ENCODE data around the gene ATF5.
A peak's percentile ranks its signal among the peaks of the same experiment; 100 is the strongest.
"Not testable (repeated sequence)": the region's sequence is repeated elsewhere in the genome, so short reads cannot be mapped to it uniquely, and the experiment has no call there.

ATF5 gene

GRCh38 chr19:49956115-49956495 lies 27.1 kb downstream of the ATF5 start:
- Mint-ChIP-seq H3K4me3 (no peak overlapping the region), H3K27ac (no peak overlapping the region), H3K4me1 (ENCODE audit: low read depth) (no peaks in the 10 kb centered on the region), H3K27me3 (peaks cover 24% of the 10 kb centered on the region), H3K9me3 (no peaks in the 10 kb centered on the region), H3K36me3 (ENCODE audit: low read depth) (no peaks in the 10 kb centered on the region)
- no peak for DNase-seq

GRCh38 chr19:49957262-49957915 lies 28.4 kb downstream of the ATF5 start:
- peaks cover 21% of the 10 kb centered on the region for H3K27me3 Mint-ChIP-seq
- H3K4me1 Mint-ChIP-seq (ENCODE audit: low read depth), result no peaks in the 10 kb centered on the region
- no peaks in the 10 kb centered on the region for H3K9me3 Mint-ChIP-seq
- no peaks in the 10 kb centered on the region for H3K36me3 Mint-ChIP-seq (ENCODE audit: low read depth)
- no peak overlapping the region for H3K4me3 Mint-ChIP-seq
- no peak for DNase-seq
- H3K27ac Mint-ChIP-seq, result no peak overlapping the region

- H3K27me3 Mint-ChIP-seq, result peaks cover 21% of the 10 kb centered on the region
- not testable (repeated sequence) for H3K4me3 Mint-ChIP-seq; DNase-seq; H3K36me3 Mint-ChIP-seq (ENCODE audit: low read depth); H3K4me1 Mint-ChIP-seq (ENCODE audit: low read depth); H3K9me3 Mint-ChIP-seq; H3K27ac Mint-ChIP-seq
Measured at GRCh38 chr19:49958144-49958543, 29.1 kb downstream of the ATF5 start.

- H3K27me3 Mint-ChIP-seq, result peaks cover 16% of the 10 kb centered on the region
- not testable (repeated sequence) for H3K36me3 Mint-ChIP-seq (ENCODE audit: low read depth); DNase-seq; H3K27ac Mint-ChIP-seq; H3K4me1 Mint-ChIP-seq (ENCODE audit: low read depth); H3K4me3 Mint-ChIP-seq; H3K9me3 Mint-ChIP-seq
Measured at GRCh38 chr19:49958596-49958995, 29.6 kb downstream of the ATF5 start.

GRCh38 chr19:49959892-49960291 lies 30.9 kb downstream of the ATF5 start:
- not testable (repeated sequence) for H3K27me3 Mint-ChIP-seq; H3K27ac Mint-ChIP-seq; H3K36me3 Mint-ChIP-seq (ENCODE audit: low read depth); H3K9me3 Mint-ChIP-seq; H3K4me3 Mint-ChIP-seq; H3K4me1 Mint-ChIP-seq (ENCODE audit: low read depth); DNase-seq

DNA sequence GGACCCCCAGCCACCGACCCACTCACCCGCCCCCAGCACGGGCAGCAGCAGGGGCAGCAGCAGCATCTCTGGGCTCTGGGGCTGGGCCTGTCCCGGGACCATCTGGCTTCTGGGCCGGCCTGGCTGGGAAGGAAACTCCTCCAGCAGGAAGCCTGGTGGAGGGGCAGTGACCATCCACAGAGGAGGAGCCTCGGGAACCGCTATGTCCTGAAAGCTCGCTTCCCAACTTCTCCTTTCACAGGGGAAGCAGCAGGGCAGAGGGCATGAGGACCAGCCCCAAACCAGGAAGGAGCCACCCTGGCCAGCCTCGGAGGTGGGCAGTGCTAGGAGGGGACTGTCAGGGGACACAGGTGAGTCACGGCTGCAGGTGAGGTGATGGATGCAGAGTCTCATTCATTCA lies 32.0 kb downstream of the ATF5 start, which contains the start of gene SIGLEC11:
TSS of gene SIGLEC11 (minus strand) at position 193 of the 400 bp plus-strand sequence. CDS start at position 102, 91 bp downstream.
- not testable (repeated sequence) for H3K27ac Mint-ChIP-seq; H3K36me3 Mint-ChIP-seq (ENCODE audit: low read depth); DNase-seq; H3K4me3 Mint-ChIP-seq; H3K9me3 Mint-ChIP-seq; H3K4me1 Mint-ChIP-seq (ENCODE audit: low read depth)
- peaks cover 13% of the 10 kb centered on the region for H3K27me3 Mint-ChIP-seq

DNA sequence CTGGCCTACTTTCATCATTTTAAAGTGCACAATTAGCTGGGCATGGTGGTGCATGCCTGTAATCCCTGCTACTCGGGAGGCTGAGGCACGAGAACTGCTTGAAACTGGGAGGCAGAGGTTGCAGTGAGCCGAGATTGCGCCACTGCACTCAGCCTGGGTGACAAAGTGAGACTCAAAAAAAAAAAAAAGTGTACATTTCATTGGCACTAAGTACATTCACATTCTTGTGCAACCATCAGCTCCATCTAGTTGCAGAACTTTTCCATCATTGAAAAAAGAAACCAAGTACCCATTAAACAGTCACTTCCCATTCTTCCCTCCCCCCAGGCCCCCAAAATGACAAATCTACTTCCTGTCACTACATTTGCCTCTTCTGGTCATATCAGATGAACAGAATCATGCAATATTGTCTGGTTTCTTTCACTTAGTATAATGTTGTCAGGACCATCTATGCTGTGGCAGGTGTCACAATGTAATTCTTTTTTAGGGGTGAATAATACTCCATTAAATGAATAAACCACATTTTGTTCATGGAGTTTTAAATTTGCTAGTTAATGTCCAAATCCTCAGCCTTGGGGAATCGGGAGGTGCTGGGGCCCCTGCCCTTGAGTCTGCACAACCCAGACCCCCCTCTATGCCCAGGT lies 39.4 kb downstream of the ATF5 start:
- Mint-ChIP-seq H3K4me3 (no peak overlapping the region), H3K36me3 (ENCODE audit: low read depth) (no peaks in the 10 kb centered on the region), H3K4me1 (ENCODE audit: low read depth) (no peaks in the 10 kb centered on the region), H3K27ac (no peak overlapping the region), H3K9me3 (no peaks in the 10 kb centered on the region), H3K27me3 (peaks cover 20% of the 10 kb centered on the region)
- no peak for DNase-seq

DNA sequence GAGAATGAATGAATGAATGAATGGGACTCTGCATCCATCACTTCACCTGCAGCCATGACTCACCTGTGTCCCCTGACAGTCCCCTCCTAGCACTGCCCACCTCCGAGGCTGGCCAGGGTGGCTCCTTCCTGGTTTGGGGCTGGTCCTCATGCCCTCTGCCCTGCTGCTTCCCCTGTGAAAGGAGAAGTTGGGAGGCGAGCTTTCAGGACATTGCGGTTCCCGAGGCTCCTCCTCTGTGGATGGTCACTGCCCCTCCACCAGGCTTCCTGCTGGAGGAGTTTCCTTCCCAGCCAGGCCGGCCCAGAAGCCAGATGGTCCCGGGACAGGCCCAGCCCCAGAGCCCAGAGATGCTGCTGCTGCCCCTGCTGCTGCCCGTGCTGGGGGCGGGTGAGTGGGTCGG lies 40.4 kb downstream of the ATF5 start:
- not testable (repeated sequence) for H3K36me3 Mint-ChIP-seq (ENCODE audit: low read depth); H3K27ac Mint-ChIP-seq; DNase-seq; H3K4me1 Mint-ChIP-seq (ENCODE audit: low read depth); H3K9me3 Mint-ChIP-seq; H3K4me3 Mint-ChIP-seq
- H3K27me3 Mint-ChIP-seq, result peaks cover 20% of the 10 kb centered on the region

GRCh38 chr19:49971991-49972411 lies 43.0 kb downstream of the ATF5 start:
- no peaks in the 10 kb centered on the region for H3K4me1 Mint-ChIP-seq (ENCODE audit: low read depth)
- no peak for DNase-seq
- no peak overlapping the region for H3K27ac Mint-ChIP-seq
- H3K27me3 Mint-ChIP-seq, result peaks cover 13% of the 10 kb centered on the region
- H3K36me3 Mint-ChIP-seq (ENCODE audit: low read depth), result peaks cover 21% of the 10 kb centered on the region
- no peak overlapping the region for H3K4me3 Mint-ChIP-seq
- no peaks in the 10 kb centered on the region for H3K9me3 Mint-ChIP-seq

- no peak overlapping the region for H3K4me3 Mint-ChIP-seq
- H3K9me3 Mint-ChIP-seq, result no peaks in the 10 kb centered on the region
- peaks cover 29% of the 10 kb centered on the region for H3K36me3 Mint-ChIP-seq (ENCODE audit: low read depth)
- H3K27me3 Mint-ChIP-seq, result peaks cover 11% of the 10 kb centered on the region
- H3K4me1 Mint-ChIP-seq (ENCODE audit: low read depth), result no peaks in the 10 kb centered on the region
- no peak for DNase-seq
- H3K27ac Mint-ChIP-seq, result no peak overlapping the region
Measured at GRCh38 chr19:49972841-49973240, 43.8 kb downstream of the ATF5 start.

GRCh38 chr19:49973987-49974386 lies 45.0 kb downstream of the ATF5 start:
- Mint-ChIP-seq H3K4me1 (ENCODE audit: low read depth) (no peaks in the 10 kb centered on the region), H3K9me3 (no peaks in the 10 kb centered on the region), H3K36me3 (ENCODE audit: low read depth) (peaks cover 41% of the 10 kb centered on the region), H3K4me3 (no peak overlapping the region), H3K27ac (no peak overlapping the region), H3K27me3 (peaks cover 3% of the 10 kb centered on the region)
- DNase-seq, result no peak

DNA sequence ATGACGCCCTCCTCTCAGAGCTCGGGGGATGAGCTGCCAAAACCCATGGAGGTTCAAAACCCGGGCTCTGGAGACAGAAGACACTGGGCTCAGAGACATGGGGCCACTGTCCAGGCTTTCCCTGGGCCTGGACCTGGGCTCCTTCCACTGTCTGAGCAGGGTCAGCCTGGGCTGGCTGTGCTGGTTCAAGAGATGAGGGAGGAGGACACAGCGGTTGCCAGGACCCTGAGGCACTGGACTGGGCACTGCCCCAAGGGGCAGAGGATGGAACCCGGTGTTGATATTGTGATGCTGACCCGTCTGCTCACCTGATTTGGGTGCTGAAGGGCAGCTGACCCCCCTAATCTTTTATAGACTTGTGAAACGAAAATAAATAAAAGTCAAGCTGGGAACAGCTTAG lies 46.0 kb downstream of the ATF5 start:
- peaks cover 45% of the 10 kb centered on the region for H3K36me3 Mint-ChIP-seq (ENCODE audit: low read depth)
- no peak for DNase-seq
- no peaks in the 10 kb centered on the region for H3K4me1 Mint-ChIP-seq (ENCODE audit: low read depth)
- H3K27ac Mint-ChIP-seq, result peak overlapping the region; percentile 50
- no peaks in the 10 kb centered on the region for H3K27me3 Mint-ChIP-seq
- no peak overlapping the region for H3K4me3 Mint-ChIP-seq
- H3K9me3 Mint-ChIP-seq, result no peaks in the 10 kb centered on the region

GRCh38 chr19:49976496-49976895 lies 47.5 kb downstream of the ATF5 start:
- no peaks in the 10 kb centered on the region for H3K27me3 Mint-ChIP-seq
- H3K4me1 Mint-ChIP-seq (ENCODE audit: low read depth), result no peaks in the 10 kb centered on the region
- no peak for DNase-seq
- H3K27ac Mint-ChIP-seq, result no peak overlapping the region
- H3K9me3 Mint-ChIP-seq, result no peaks in the 10 kb centered on the region
- peaks cover 54% of the 10 kb centered on the region for H3K36me3 Mint-ChIP-seq (ENCODE audit: low read depth)
- H3K4me3 Mint-ChIP-seq, result no peak overlapping the region

- H3K4me3 Mint-ChIP-seq, result no peak overlapping the region
- no peaks in the 10 kb centered on the region for H3K27me3 Mint-ChIP-seq
- no peaks in the 10 kb centered on the region for H3K9me3 Mint-ChIP-seq
- no peaks in the 10 kb centered on the region for H3K4me1 Mint-ChIP-seq (ENCODE audit: low read depth)
- no peak for DNase-seq
- no peak overlapping the region for H3K27ac Mint-ChIP-seq
- H3K36me3 Mint-ChIP-seq (ENCODE audit: low read depth), result peaks cover 60% of the 10 kb centered on the region
Measured at GRCh38 chr19:49977076-49977475, 48.1 kb downstream of the ATF5 start.

DNA sequence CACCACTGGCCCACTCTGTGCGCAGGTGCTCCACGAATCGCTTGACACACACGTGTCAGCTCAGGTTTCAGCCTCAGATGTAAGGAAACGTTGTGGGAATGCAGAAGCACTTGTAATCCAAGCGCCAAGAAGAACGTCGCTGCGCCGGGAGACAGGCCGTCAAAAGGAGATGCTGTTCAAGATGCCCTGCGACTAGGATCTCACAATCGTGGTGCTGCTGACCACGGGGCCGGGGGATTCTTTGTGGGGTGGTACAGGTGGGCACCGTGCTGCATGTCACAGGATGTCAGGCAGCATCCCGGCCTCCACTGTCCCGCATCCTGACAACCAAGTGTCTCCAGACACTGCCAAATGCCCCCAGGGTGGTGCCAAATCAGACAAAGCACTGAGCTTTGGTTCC lies 48.9 kb downstream of the ATF5 start:
- H3K36me3 Mint-ChIP-seq (ENCODE audit: low read depth), result peaks cover 67% of the 10 kb centered on the region

More for the DNA sequence above, 48.9 kb downstream of the ATF5 start:
- DNase-seq, result no peak
- Mint-ChIP-seq H3K27me3 (no peaks in the 10 kb centered on the region), H3K9me3 (no peaks in the 10 kb centered on the region), H3K4me1 (ENCODE audit: low read depth) (no peaks in the 10 kb centered on the region), H3K4me3 (no peak overlapping the region), H3K27ac (no peak overlapping the region)

Measured in activated T-cell treated with anti-CD3 and anti-CD28 coated beads, Interleukin-2, amount 50 U/mL, for 24 hours (primary cell).